Stimulated activated CD4-positive, alpha-beta T cell treated with anti-CD3 and anti-CD28 coated beads, Interleukin-2, amount 100 ng/mL, for 4 hours (primary cell): ENCODE measurements around the gene FBXO4.
"Not testable (repeated sequence)": the region's sequence is repeated elsewhere in the genome, so short reads cannot be mapped to it uniquely, and the experiment has no call there.

Experiments used
- DNase-seq: peaks from one replicate; pipeline ENCODE4 v3.0.0-alpha.2; 2020; ENCODE audit warnings: low read depth

Gene FBXO4

GRCh38 chr5:41980870-41981269, 55.8 kb downstream of the FBXO4 start:
- no peak for DNase-seq

DNA sequence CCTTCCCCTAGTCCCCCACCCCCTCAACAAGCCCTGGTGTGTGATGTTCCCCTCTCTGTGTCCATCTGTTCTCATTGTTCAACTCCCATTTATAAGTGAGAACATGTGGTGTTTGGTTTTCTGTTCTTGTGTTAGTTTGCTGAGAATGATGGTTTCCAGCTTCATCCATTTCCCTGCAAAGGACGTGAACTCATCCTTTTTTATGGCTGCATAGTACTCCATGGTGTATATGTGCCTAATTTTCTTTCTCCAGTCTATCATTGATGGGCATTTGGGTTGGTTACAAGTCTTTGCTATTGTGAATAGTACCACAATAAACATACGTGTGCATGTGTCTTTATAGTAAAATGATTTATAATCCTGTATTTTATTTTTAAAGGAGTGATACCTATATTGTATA, 57.8 kb downstream of the FBXO4 start:
- DNase-seq = not testable (repeated sequence)

- no peak for DNase-seq
These were observed 58.2 kb downstream of the FBXO4 start for GRCh38 chr5:41983284-41983683.

- DNase-seq = no peak
These were observed 61.0 kb downstream of the FBXO4 start for GRCh38 chr5:41985945-41986695.
